RWPE2 (cell line): ENCODE data around the gene KCNS1.

Source experiments
- ATAC-seq: fragments of 200-7000 bp; cut with Tn5 transposase; 3 replicates; pipeline ENCODE4 v1.9.1; 2021; ENCODE audit warnings: low read depth
- DNase-seq: peaks from one replicate; pipeline ENCODE4 v3.0.0-alpha.2; 2020; ENCODE audit warnings: low spot score
- H3K27ac ChIP-seq: fragments of 450-650 bp; 2 replicates; pipeline ENCODE4 v1.5.1; 2017; ENCODE audit warnings: mild to moderate bottlenecking; ENCODE audit not compliant: poor library complexity, severe bottlenecking
- H3K27me3 ChIP-seq: fragments of 250-450 bp; sonication (Bioruptor Pico); 2 replicates; pipeline ENCODE4 v1.5.1; 2021; ENCODE audit warnings: mild to moderate bottlenecking, moderate library complexity; ENCODE audit not compliant: insufficient read depth, poor library complexity, severe bottlenecking
- H3K36me3 ChIP-seq: fragments of 250-450 bp; sonication (Bioruptor Pico); 2 replicates; pipeline ENCODE4 v1.5.1; 2020; ENCODE audit warnings: low read depth, mild to moderate bottlenecking, moderate library complexity
- H3K4me1 ChIP-seq: fragments of 250-450 bp; sonication (Bioruptor Pico); 2 replicates; pipeline ENCODE4 v1.5.1; 2021; ENCODE audit warnings: mild to moderate bottlenecking, moderate library complexity; ENCODE audit not compliant: insufficient read depth, poor library complexity, severe bottlenecking
- H3K4me3 ChIP-seq: fragments of 250-450 bp; sonication (Bioruptor Pico); 2 replicates; pipeline ENCODE4 v1.5.1; 2021; ENCODE audit warnings: mild to moderate bottlenecking, moderate library complexity; ENCODE audit not compliant: severe bottlenecking
- H3K9me3 ChIP-seq: fragments of 250-450 bp; sonication (Bioruptor Pico); 2 replicates; pipeline ENCODE4 v1.5.1; 2021; ENCODE audit warnings: mild to moderate bottlenecking, moderate library complexity; ENCODE audit not compliant: severe bottlenecking
- TF ChIP-seq, protein P1 (sequence below): fragments of 450-650 bp; IDR thresholded peaks from one replicate; pipeline ENCODE4 v1.5.1; 2017; ENCODE audit warnings: mild to moderate bottlenecking, moderate library complexity; ENCODE audit not compliant: poor library complexity, severe bottlenecking

KCNS1 gene

DNA sequence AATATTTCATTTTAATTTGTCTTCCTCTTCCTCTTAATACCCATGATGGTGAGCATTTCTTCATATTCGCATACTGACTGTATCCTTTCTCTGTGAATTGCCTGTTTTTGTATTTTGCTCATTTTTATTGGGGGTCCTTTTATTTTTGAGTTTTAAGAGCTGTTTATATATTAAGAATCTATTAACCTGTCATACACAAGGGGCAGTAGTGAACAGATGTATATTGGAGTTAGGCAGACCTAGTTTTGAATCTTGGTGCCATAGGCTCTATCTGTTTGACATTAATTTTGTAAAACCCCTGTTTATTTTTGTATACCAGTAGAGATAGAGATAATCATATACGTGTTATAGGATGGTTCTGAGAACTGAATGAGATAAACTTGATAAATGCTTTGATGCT is 17.1 kb upstream of the KCNS1 start:
- ATAC-seq, result no peak
- TF ChIP-seq, protein P1, sequence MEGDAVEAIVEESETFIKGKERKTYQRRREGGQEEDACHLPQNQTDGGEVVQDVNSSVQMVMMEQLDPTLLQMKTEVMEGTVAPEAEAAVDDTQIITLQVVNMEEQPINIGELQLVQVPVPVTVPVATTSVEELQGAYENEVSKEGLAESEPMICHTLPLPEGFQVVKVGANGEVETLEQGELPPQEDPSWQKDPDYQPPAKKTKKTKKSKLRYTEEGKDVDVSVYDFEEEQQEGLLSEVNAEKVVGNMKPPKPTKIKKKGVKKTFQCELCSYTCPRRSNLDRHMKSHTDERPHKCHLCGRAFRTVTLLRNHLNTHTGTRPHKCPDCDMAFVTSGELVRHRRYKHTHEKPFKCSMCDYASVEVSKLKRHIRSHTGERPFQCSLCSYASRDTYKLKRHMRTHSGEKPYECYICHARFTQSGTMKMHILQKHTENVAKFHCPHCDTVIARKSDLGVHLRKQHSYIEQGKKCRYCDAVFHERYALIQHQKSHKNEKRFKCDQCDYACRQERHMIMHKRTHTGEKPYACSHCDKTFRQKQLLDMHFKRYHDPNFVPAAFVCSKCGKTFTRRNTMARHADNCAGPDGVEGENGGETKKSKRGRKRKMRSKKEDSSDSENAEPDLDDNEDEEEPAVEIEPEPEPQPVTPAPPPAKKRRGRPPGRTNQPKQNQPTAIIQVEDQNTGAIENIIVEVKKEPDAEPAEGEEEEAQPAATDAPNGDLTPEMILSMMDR, result peak; percentile 63

DNA sequence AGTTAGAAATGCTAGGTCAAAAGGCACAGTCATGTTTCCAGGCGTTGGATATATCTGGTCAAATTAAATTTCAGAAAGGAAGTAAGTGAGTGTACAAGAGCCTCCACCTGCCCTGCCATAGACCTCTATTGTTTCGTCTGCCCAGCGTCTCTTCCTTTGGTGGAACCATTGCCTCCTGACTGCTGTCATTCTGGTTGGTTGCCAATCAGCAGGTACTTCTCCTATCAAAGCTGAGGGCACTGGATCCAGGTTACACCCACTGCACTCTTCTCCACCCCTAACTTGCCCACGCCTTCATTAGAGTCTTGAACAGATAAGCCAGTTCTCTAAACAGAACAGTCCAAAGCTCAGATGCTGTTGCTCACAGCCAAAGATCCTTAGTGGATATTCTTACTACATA is 16.7 kb upstream of the KCNS1 start:
- Histone ChIP-seq H3K4me3 (no peak overlapping the region), H3K36me3 (no peaks in the 10 kb centered on the region), H3K9me3 (no peaks in the 10 kb centered on the region), H3K27ac (no peak overlapping the region), H3K27me3 (no peaks in the 10 kb centered on the region), H3K4me1 (peaks cover 6% of the 10 kb centered on the region)
- TF ChIP-seq, protein P1, result no peak
- DNase-seq (peak; percentile 52), ATAC-seq (no peak)

More for the DNA sequence above, 17.1 kb upstream of the KCNS1 start:
- peaks cover 6% of the 10 kb centered on the region for H3K4me1 ChIP-seq
- H3K4me3 ChIP-seq, result no peak overlapping the region
- H3K27ac ChIP-seq, result no peak overlapping the region
- no peak for DNase-seq
- H3K9me3 ChIP-seq, result no peaks in the 10 kb centered on the region
- no peaks in the 10 kb centered on the region for H3K27me3 ChIP-seq
- H3K36me3 ChIP-seq, result no peaks in the 10 kb centered on the region

DNA sequence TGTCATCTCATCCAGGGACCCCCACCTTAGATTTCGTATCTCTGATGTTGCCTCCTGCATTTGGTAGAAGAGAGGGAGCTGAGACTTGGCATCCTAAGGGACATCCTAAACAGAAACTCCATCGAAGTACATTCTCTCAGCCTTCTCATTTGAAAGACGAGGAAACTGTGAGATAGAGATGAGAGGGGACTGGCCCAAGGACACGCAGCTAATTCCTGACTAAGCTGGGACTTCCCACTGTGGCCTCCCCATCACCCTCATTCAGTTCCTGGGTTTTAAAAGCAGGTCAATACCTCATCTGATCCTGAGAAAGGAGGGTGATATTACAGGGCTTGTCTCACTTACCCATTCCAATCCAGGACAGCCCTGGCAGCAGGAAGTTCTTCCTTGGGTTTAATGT is 14.9 kb upstream of the KCNS1 start:
- no peak overlapping the region for H3K4me3 ChIP-seq
- no peaks in the 10 kb centered on the region for H3K9me3 ChIP-seq
- TF ChIP-seq, protein P1, result no peak
- H3K4me1 ChIP-seq, result peaks cover 6% of the 10 kb centered on the region
- H3K27ac ChIP-seq, result no peak overlapping the region
- no peaks in the 10 kb centered on the region for H3K27me3 ChIP-seq
- H3K36me3 ChIP-seq, result no peaks in the 10 kb centered on the region
- ATAC-seq, result no peak; the same call in 2 of the 3 replicates
- DNase-seq, result no peak

DNA sequence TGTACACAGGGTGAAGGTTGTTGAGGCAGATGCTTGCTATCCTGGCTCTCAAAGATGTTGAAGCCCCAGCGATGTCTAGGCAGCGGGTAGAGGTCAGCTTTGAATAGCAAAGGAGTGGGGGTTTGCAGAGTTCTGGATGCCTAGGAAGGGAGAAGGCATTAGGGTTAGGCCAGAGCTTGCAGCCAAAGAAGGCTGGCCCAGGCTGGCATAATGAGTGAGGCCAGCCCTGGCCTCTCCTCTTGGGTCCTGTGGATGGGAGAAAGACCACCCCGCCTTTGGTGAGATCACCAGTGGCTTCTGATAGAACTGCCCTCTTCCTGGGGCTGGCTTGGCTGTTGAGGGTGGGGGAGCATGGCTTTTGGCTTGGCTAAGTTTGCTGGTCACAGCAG is 14.5 kb upstream of the KCNS1 start:
- Histone ChIP-seq H3K27me3 (no peaks in the 10 kb centered on the region), H3K9me3 (no peaks in the 10 kb centered on the region), H3K36me3 (no peaks in the 10 kb centered on the region), H3K4me3 (no peak overlapping the region), H3K27ac (no peak overlapping the region), H3K4me1 (peaks cover 6% of the 10 kb centered on the region)
- ATAC-seq (no peak; the same call in 2 of the 3 replicates), DNase-seq (peak; percentile 67)
- TF ChIP-seq, protein P1, result no peak

DNA sequence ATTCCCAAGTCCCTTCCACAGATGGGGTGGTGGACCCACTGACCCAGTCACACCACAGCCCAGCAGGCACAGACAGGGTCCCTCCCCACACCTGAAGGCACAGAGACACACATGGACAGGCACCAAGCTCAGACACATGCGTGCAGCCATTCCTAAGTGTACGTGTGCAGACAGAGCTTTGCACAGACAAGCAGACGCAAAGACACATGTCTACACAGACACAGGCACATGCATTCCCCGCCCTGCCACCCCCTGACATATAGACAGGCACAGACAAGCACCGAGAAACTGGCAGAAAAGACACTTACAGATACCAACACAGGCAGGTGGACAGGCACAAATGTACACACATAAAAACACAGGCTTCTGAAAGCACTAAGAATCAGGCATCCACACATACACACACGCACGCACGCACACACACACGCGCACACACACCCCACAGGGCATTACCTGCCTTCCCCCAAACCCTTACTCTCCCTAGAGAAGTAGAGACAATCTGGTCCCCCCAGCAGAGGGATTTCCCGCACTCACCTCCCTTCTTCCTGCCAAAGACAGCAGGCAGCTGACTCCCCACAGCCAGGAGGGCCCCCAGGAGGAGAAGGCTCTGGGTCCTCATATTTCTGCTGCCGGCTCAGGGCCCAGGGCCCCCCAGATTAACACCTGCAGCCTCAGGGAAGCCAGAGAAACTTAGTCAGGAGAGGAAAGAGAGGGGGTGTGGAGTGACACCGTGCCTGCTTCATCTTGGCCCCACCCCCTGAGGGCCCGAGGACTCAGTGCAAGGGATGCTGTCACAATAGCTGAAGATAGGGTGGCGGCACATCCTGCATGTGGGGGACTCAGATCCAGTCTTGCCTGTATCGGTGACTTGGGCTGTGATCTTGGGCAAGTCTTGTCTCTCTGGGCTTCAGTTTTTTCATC is 13.8 kb upstream of the KCNS1 start, which contains the start of gene WFDC5:
WFDC5 (minus strand) TSS at position 710 of the 921 bp plus-strand sequence; CDS start at position 619, 91 bp downstream.
- DNase-seq, result peak; percentile 78
- peak; percentile 47 for ATAC-seq
- TF ChIP-seq, protein P1, result no peak
- Histone ChIP-seq H3K36me3 (no peaks in the 10 kb centered on the region), H3K27me3 (no peaks in the 10 kb centered on the region), H3K4me1 (peaks cover 6% of the 10 kb centered on the region), H3K27ac (no peak within 1 kb of the TSS), H3K4me3 (no peak within 1 kb of the TSS), H3K9me3 (no peaks in the 10 kb centered on the region)
